Calu3 (cell line): ENCODE data around the gene TRIM65. TPM values are rescaled to one million over a fixed set of nuclear protein-coding genes. Genes with fewer than 3 reads are reported as not detected.

ENCODE experiments used
- BruUV-seq: library from RNA; stranded (reverse); fragments of 400-500 nt; replicated peaks from 2 replicates; lab custom pipeline; 2021; lab: Mats Ljungman, UMichigan
- CTCF ChIA-PET: fragments of 300-600 bp; sonication (Branson Sonifier 250); formaldehyde crosslinking; loops from one replicate; lab custom pipeline; 2022; ENCODE audit warnings: antibody characterized with exemption; lab: Charles Lee
- DNase-seq: peaks from one replicate; pipeline ENCODE4 v3.0.0; 2022
- H3K27ac Mint-ChIP-seq: one replicate; pipeline ENCODE4 v1.8.0; 2022; ENCODE audit warnings: mixed read lengths; ENCODE audit not compliant: unreplicated experiment
- H3K27me3 Mint-ChIP-seq: one replicate; pipeline ENCODE4 v1.8.0; 2022; ENCODE audit warnings: mixed read lengths; ENCODE audit not compliant: unreplicated experiment
- H3K36me3 Mint-ChIP-seq: one replicate; pipeline ENCODE4 v1.8.0; 2022; ENCODE audit warnings: mild to moderate bottlenecking, moderate library complexity, mixed read lengths; ENCODE audit not compliant: insufficient read depth, unreplicated experiment
- H3K4me1 Mint-ChIP-seq: one replicate; pipeline ENCODE4 v1.8.0; 2022; ENCODE audit warnings: mild to moderate bottlenecking, low read depth, mixed read lengths; ENCODE audit not compliant: unreplicated experiment
- H3K4me3 Mint-ChIP-seq: one replicate; pipeline ENCODE4 v1.8.0; 2022; ENCODE audit warnings: mild to moderate bottlenecking, low read depth, moderate library complexity, mixed read lengths; ENCODE audit not compliant: unreplicated experiment
- H3K9me3 Mint-ChIP-seq: one replicate; pipeline ENCODE4 v1.8.0; 2022; ENCODE audit warnings: low read depth, mixed read lengths; ENCODE audit not compliant: unreplicated experiment
- intact Hi-C: fragments of 100-400 bp; cut with micrococcal nuclease; formaldehyde crosslinking; loops from one replicate; pipeline ENCODE4 v1.10.0; 2022; ENCODE audit not compliant: unreplicated experiment
- total RNA-seq: library from RNA; stranded (reverse); gene quantifications from 2 replicates; pipeline ENCODE4 v1.2.3, GENCODE V29; 2022
- TF ChIP-seq, protein P1 (sequence below): fragments of 200-600 bp; IDR thresholded peaks from one replicate; pipeline ENCODE4 v1.8.0; 2022; ENCODE audit warnings: antibody characterized with exemption; ENCODE audit not compliant: unreplicated experiment

TRIM65 gene
- total RNA-seq, 1 experiment from 2014 or later, result 15.4 TPM

DNA sequence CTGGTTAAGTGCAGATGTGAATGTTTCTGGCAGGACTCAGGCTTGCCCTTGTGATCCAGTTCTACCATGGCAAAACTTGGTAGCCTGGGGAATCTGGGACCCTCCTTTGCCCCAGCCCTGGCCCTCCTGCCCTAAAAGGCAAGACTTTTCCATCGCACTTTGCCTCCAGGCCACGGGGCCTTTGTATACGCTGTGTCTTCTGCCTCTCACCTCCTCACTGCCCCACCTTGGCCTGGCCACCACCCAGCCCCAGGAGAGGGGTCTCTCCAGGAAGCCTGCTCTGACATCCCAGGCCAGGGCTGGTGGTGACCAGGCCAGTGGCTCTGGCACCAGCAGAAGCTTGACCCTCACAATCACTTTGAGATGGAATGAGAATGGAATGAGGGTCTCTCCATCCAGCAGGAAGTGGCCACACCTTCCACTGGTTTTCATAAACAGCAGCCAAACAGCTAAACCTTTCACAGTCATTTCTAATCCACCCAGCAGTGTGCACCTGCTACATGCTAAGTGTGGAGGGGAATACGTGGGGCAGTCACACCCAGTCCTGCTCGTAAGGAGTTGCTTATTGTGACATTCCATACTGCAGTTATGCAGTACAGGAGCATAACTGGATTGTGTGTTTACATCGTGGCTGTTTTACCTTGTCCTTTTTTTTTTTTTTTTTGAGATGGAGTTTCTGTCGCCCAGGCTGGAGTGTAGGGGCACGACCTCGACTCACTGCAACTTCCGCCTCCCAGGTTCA is 9.6 kb upstream of the TRIM65 start:
- H3K36me3 Mint-ChIP-seq, result peaks cover 18% of the 10 kb centered on the region
- intact Hi-C loops, result no loop called here

DNA sequence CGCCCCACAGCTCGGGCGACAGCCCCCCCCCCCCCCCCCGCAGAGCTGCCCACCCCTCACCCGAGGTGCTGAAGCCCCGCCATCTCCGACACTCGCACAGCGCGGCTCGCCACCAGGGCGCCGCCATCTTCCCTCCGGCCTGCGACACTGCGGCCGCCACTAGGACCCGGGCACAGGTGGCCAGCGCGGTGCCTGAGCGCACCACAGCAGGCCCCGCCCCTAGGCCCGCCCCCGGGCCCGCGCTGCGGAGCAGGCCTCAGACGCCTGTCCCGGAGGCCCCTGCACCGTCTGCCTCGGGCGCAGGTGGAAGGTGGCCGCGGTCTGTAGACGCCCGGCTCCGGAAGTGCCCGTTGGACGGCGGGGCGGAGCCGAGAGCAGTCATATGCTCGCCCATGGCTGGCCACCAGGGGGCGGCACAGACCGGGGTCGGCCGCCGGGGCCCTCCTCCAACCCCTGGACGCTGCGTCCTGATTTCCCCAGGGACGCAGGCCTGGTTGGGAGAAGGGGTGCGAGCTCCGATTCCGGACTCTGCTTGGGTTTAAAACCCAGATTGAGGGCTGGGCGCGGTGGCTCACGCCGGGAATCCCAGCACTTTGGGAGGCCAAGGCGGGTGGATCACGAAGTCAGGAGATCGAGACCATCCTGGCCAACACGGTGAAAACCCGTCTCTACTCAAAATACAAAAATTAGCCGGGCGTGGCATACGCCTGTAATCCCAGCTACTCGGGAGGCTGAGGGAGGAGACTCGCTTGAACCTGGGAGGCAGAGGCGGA is 8.2 kb upstream of the TRIM65 start, which contains the start of gene MRPL38:
Gene MRPL38 (minus strand): TSS at position 136 of the 773 bp plus-strand sequence. CDS start 9 bp downstream, at position 127.
- TF ChIP-seq, protein P1, sequence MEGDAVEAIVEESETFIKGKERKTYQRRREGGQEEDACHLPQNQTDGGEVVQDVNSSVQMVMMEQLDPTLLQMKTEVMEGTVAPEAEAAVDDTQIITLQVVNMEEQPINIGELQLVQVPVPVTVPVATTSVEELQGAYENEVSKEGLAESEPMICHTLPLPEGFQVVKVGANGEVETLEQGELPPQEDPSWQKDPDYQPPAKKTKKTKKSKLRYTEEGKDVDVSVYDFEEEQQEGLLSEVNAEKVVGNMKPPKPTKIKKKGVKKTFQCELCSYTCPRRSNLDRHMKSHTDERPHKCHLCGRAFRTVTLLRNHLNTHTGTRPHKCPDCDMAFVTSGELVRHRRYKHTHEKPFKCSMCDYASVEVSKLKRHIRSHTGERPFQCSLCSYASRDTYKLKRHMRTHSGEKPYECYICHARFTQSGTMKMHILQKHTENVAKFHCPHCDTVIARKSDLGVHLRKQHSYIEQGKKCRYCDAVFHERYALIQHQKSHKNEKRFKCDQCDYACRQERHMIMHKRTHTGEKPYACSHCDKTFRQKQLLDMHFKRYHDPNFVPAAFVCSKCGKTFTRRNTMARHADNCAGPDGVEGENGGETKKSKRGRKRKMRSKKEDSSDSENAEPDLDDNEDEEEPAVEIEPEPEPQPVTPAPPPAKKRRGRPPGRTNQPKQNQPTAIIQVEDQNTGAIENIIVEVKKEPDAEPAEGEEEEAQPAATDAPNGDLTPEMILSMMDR, result peak; percentile 88
- Mint-ChIP-seq H3K9me3 (no peaks in the 10 kb centered on the region), H3K36me3 (peaks cover 32% of the 10 kb centered on the region), H3K4me1 (no peaks in the 10 kb centered on the region), H3K4me3 (peak within 1 kb of the TSS; percentile 97), H3K27me3 (no peaks in the 10 kb centered on the region), H3K27ac (peak within 1 kb of the TSS; percentile 71)
- no TSS peak for BruUV-seq
- CTCF ChIA-PET, result interaction anchor here (0.7 to 2.9 kb wide), 15 partner anchors 15 to 115 kb away, joined by 3 to 22 read pairs (median 3); partner anchors contain the start of genes ACOX1, FBF1, TEN1 and TRIM47
- DNase-seq, result peak; percentile 99
- intact Hi-C loops, result loop anchor here (1.0 kb wide), 1 partner anchor 100 kb away; no protein-coding TSS in a partner anchor

More for the DNA sequence above, 9.6 kb upstream of the TRIM65 start:
- TF ChIP-seq, protein P1, result no peak
- BruUV-seq, result no TSS peak
- Mint-ChIP-seq H3K27me3 (no peaks in the 10 kb centered on the region), H3K4me3 (peak overlapping the region; percentile 24), H3K4me1 (no peaks in the 10 kb centered on the region), H3K9me3 (no peaks in the 10 kb centered on the region), H3K27ac (no peak overlapping the region)
- CTCF ChIA-PET, result interaction anchor here (0.6 to 2.9 kb wide), 3 partner anchors 99 to 159 kb away, joined by 3 to 22 read pairs (median 6); no protein-coding TSS in a partner anchor
- DNase-seq, result no peak

DNA sequence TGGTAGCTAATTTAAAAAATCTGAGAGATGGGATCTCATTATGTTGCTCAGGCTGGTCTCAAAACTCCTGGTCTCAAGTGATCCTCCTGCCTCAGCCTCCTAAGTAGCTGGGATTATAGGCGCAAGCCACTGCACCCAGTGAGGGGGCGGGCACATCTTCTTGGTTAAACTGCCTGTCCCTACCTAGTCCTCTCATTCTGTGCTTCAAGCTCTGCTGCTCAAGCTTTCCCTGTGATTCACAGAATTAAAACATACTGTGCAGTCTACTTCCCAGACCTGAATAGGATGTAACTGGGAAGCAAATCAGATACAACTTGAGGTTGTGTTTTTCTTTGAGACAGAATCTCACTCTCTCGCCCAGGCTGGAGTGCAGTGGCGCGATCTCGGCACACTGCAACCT is 5.7 kb upstream of the TRIM65 start:
- BruUV-seq, result no TSS peak
- CTCF ChIA-PET, result no interaction called here
- DNase-seq, result no peak
- intact Hi-C loops, result no loop called here
- no peaks in the 10 kb centered on the region for H3K4me1 Mint-ChIP-seq
- TF ChIP-seq, protein P1, result no peak
- no peak overlapping the region for H3K4me3 Mint-ChIP-seq
- peaks cover 38% of the 10 kb centered on the region for H3K36me3 Mint-ChIP-seq
- H3K27ac Mint-ChIP-seq, result no peak overlapping the region
- no peaks in the 10 kb centered on the region for H3K9me3 Mint-ChIP-seq
- H3K27me3 Mint-ChIP-seq, result no peaks in the 10 kb centered on the region

DNA sequence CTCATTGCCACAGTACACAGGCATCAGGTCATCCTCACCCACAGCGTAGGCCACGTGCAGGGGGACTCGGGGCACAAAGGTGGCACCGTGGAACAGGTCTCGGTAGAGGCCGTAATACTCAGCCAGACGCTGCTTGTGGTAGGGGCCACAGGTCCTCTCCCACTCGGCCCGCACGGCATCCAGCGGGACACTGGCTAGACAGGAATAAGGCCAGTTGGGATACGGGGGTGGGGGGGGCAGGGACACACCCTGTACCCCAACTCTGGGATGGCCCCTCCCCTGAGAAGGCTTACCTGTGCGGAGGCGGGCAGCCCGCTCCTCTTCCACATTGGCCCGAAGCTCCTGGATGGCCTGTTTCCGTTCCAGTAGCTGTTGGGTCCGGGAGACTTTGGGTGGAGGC is 5.0 kb upstream of the TRIM65 start:
- TF ChIP-seq, protein P1, result no peak
- intact Hi-C loops, result no loop called here
- CTCF ChIA-PET, result interaction anchor here (0.6 kb wide), 1 partner anchor 16 kb away, joined by 7 read pairs; no protein-coding TSS in a partner anchor
- Mint-ChIP-seq H3K27me3 (no peaks in the 10 kb centered on the region), H3K27ac (no peak overlapping the region), H3K36me3 (peaks cover 45% of the 10 kb centered on the region), H3K4me1 (no peaks in the 10 kb centered on the region), H3K4me3 (no peak overlapping the region), H3K9me3 (no peaks in the 10 kb centered on the region)
- BruUV-seq, result no TSS peak
- DNase-seq, result no peak
